K562 (cell line): ENCODE data around the gene LYST. TPM values are rescaled to one million over a fixed set of nuclear protein-coding genes. Genes with fewer than 3 reads are reported as not detected.

ENCODE experiments used
- ARID3A ChIP-seq: IDR thresholded peaks from 2 replicates; pipeline ENCODE4 v1.6.1; 2012; ENCODE audit warnings: low read depth, low read length, improper control_type of control experiment, borderline replicate concordance
- CLOCK ChIP-seq: fragments of 250-450 bp; sonication (Bioruptor Pico); IDR thresholded peaks from 2 replicates; pipeline ENCODE4 v1.4.0; 2020; ENCODE audit warnings: mild to moderate bottlenecking, moderate library complexity, borderline replicate concordance
- EGR1 ChIP-seq: fragments of 450-650 bp; conservative IDR thresholded peaks from 2 replicates; pipeline ENCODE4 v1.6.1; 2017; ENCODE audit warnings: mild to moderate bottlenecking
- ELK3 ChIP-seq: fragments of 450-650 bp; formaldehyde crosslinking; IDR thresholded peaks from 2 replicates; pipeline ENCODE4 v1.4.0; 2020; ENCODE audit warnings: mild to moderate bottlenecking
- HMGN3 ChIP-seq: IDR thresholded peaks from 2 replicates; pipeline ENCODE4 v1.6.1; 2011; ENCODE audit warnings: borderline replicate concordance, low read depth, mild to moderate bottlenecking, mixed read lengths, low read length; ENCODE audit not compliant: insufficient read length; ENCODE audit errors: extremely low read depth
- KLF13 ChIP-seq: fragments of 450-650 bp; IDR thresholded peaks from 2 replicates; pipeline ENCODE4 v1.6.1; 2016; ENCODE audit warnings: missing genetic modification characterization, low read depth, mild to moderate bottlenecking, missing compliant biosample characterization, moderate library complexity, borderline replicate concordance
- MAZ ChIP-seq, 2 experiments: fragments of 450-650 bp in 1 of 2; sonication (generic) in 1 of 2; formaldehyde crosslinking; IDR thresholded peaks in 1 of 2; conservative IDR thresholded peaks in 1 of 2; 2 replicates each; pipeline versions ENCODE4 v1.4.0 to v1.5.0; 2020; ENCODE audit warnings: mild to moderate bottlenecking in 1 of 2, missing genetic modification reagents in 1 of 2
- RB1 ChIP-seq: fragments of 450-650 bp; IDR thresholded peaks from 2 replicates; pipeline ENCODE4 v1.6.1; 2017; ENCODE audit warnings: low read depth, mild to moderate bottlenecking
- ZBTB12 ChIP-seq: fragments of 250-450 bp; sonication (Bioruptor Pico); IDR thresholded peaks from 2 replicates; pipeline ENCODE4 v1.4.0; 2020
- ZHX1 ChIP-seq: fragments of 150-350 bp; conservative IDR thresholded peaks from 2 replicates; pipeline ENCODE4 v1.6.1; 2014; ENCODE audit warnings: low read length
- ZNF239 ChIP-seq: fragments of 250-450 bp; sonication (Bioruptor Pico); IDR thresholded peaks from 2 replicates; pipeline ENCODE4 v1.4.0; 2020; ENCODE audit warnings: mild to moderate bottlenecking
- ZNF639 ChIP-seq, 2 experiments: fragments of 200-800 bp in 1 of 2; sonication (Bioruptor generic) in 1 of 2; sonication (generic) in 1 of 2; formaldehyde crosslinking in 1 of 2; IDR thresholded peaks in 1 of 2; conservative IDR thresholded peaks in 1 of 2; 2 replicates each; pipeline versions ENCODE4 v1.5.0 to v1.6.1; 2016 to 2020; ENCODE audit warnings: missing compliant biosample characterization in 1 of 2, missing genetic modification characterization in 1 of 2, missing genetic modification reagents in 1 of 2
- polyA plus RNA-seq, 8 experiments: library from polyadenylated mRNA; depleted of rRNA in 4 of 8; stranded (reverse) in 5 of 8; unstranded in 3 of 8; fragments of >200 nt; fragmentation: Nextera tagmentation in 2 of 8; fragmentation: Illumina TruSeq in 1 of 8; extraction: Ambion mirVana in 2 of 8; extraction: Trizol in 1 of 8; gene quantifications; 2 replicates each; pipeline versions ENCODE4 v1.2.1 to v1.2.3, GENCODE V29; 2011 to 2014; ENCODE audit warnings: inconsistent platforms in 1 of 8, missing spikeins in 1 of 8
- total RNA-seq, 7 experiments: library from RNA; depleted of rRNA in 6 of 7; stranded (reverse); fragments of >200 nt in 6 of 7; fragmentation: Illumina TruSeq in 2 of 7; extraction: Trizol in 2 of 7; gene quantifications; 2 replicates each; pipeline versions ENCODE4 v1.2.1 to v1.2.3, GENCODE V29; 2011 to 2021; ENCODE audit warnings: low replicate concordance in 1 of 7

LYST gene
- total and polyA plus RNA-seq, 9 of the 15 experiments (the other 6 are each of a cell fraction or from before 2014, with no cell fraction given): 0.73 to 2.4 (median 1.4) TPM

- TF ChIP-seq ZHX1 (no peak), CLOCK (CRISPR knock-in tag) (no peak), KLF13 (tag) (no peak), ZNF639 (CRISPR knock-in tag; conservative IDR thresholded peaks at IDR 0.05 in 1 of 2, IDR thresholded peaks at IDR 0.05 in 1 of 2) (0 out of 4 replicates have a peak, but pooled peaks have one; percentile 34 to 43), RB1 (peak; percentile 29; the same call in 1 of the 2 replicates), ELK3 (CRISPR knock-in tag) (no peak), MAZ (CRISPR knock-in tag; conservative IDR thresholded peaks at IDR 0.05 in 1 of 2, IDR thresholded peaks at IDR 0.05 in 1 of 2) (peak in 1 of 2 experiments; percentile 75; a peak in 1 of 4 replicates), EGR1 (no peak), HMGN3 (peak; percentile 7), ZNF239 (no peak), ARID3A (no peak), ZBTB12 (CRISPR knock-in tag) (no peak)
Observed at GRCh38 chr1:235866205-235866912, at the start of gene LYST (continued).
